Sigmoid colon (tissue), 4 donors: ENCODE results near the gene AASS.

Experiments
- POLR2A ChIP-seq, 2 donors: fragments of 450-650 bp; IDR thresholded peaks; one replicate each; pipeline ENCODE4 v1.6.1; 2016; ENCODE audit warnings: antibody characterized with exemption in 2 of 2, mild to moderate bottlenecking in 2 of 2, moderate library complexity in 2 of 2
- POLR2AphosphoS5 ChIP-seq, 4 donors: sonication (generic); formaldehyde crosslinking; IDR thresholded peaks; one replicate each; pipeline ENCODE4 v1.6.1; 2017; ENCODE audit warnings: antibody characterized with exemption in 4 of 4

DNA sequence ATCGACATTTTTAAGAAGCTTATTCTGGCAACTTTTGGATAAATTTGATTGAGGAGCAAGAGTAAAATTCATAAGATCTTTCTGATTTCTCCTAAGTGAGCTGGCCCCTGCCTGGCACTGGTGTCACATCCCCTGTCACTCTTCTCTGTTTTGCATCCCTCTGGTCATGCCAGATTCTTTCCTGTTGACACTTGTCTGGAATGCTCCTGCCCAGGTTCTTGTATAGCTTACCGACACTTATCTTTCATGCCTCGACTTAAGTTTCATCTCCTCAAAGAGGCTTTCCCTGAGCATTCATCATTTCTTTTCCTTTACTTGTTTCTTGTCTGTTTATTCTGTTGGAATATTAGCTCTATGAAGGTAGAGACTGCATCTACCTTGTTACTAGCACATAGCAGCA lies 22.2 kb upstream of the AASS start:
- TF ChIP-seq POLR2AphosphoS5 (IDR thresholded peaks at IDR 0.05) (no peak), POLR2A (IDR thresholded peaks at IDR 0.05) (no peak)
